GM21717 (cell line): ENCODE data around the gene SHCBP1L.

ENCODE experiments used
- ATAC-seq: cut with Tn5 transposase; IDR thresholded peaks from one replicate; pipeline ENCODE4 v1.9.1; 2021; ENCODE audit warnings: mild to moderate bottlenecking, moderate library complexity; ENCODE audit not compliant: unreplicated experiment

The SHCBP1L gene

DNA sequence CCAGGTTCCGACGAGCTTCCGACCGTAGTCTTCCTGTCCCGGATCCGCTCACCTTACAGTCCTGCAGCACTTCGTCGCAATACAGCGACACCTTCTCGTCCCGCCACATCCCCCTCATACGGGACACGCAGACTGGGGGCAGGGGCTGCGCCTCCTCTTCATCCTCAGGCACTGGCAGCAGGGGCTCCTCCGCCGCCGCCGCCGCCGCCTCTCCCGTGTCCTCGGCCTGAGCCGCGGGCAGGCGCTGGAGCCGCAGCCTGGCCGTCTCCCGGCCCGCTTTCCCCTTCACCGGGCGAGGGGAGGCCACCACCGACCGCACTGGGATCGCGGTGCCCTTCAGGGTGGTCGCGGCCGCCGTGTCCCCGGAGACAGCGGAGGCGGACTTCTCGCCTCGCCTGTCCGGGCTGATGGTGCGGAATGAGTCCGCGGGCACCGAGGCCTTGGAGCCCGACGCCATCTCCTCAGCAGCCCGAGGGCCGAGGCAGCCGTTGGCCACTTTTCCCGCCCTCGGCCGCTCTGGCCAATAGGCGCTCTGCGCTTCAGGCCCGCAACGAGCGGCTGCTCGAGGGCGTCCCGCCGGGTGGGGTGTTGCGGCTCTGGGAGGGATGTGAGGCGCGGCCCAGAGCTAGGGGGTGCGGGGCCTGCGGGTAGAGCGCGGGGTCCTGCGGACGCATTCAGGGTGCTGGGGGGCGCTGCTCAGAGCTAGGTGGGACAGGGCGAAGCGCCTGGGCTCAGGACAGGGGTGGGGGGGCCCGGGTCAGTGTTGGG lies at the start of gene SHCBP1L:
Gene SHCBP1L (minus strand): TSS at position 490 of the 768 bp plus-strand sequence. CDS start 33 bp downstream, at position 457.
- ATAC-seq, result no peak

GRCh38 chr1:183002267-183002666 lies 49.3 kb upstream of the SHCBP1L start:
- no peak for ATAC-seq

DNA sequence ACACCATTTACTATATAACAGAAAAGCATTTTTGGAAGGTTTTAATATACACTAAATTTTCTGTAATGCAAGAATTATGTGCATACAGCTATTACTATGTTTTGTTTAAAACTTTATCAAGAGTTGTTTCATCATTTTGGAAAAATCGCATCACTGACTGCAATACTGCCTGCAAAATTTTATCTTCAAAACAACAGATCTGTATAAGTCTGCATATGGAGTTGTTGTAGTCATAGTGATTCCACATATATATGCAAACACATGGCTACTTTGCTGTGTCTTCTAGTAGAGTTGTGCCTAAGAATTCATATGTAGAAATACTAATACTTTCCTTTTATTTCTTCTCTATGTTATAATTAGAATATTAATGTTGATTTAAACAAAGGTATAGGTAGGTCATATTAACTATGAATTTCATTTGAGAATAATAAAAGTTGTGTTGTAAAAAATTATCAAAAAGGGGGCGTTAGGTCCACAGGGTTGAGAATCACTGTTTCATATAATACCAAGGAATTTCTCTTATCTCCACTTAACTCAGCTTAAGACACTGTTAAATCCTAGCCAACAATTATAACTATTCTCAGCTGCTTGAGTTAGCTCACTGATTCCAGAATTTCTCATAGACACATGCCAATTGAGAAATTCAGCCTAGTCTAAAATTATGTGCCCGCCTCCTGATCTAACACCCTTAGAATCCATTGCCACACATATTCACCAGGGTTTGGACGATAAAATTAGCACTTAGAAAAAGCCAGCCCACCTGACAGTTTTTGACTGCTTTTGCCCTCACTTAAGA lies 47.4 kb upstream of the SHCBP1L start:
- ATAC-seq, result no peak

DNA sequence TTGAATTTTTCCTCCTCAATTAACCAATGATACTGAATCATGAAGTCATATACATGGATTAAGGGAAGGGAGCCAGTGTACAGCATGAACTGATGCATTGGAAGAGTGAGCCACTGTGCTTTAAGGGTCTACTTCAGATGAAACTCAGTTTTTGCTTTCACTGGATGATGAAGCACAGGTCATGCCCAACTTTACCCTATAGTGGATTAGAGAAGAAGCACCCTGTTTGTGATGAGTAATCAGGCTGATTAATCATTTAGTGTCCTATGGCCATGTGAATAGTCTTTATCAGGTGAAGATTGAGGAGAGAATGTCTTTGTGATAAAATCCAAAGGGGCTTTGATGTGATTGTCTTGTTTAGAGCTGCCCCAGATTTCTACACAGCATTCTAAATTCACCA lies 45.5 kb upstream of the SHCBP1L start:
- ATAC-seq, result no peak

- ATAC-seq, result no peak
Measured at GRCh38 chr1:182996816-182997215, 43.9 kb upstream of the SHCBP1L start.

DNA sequence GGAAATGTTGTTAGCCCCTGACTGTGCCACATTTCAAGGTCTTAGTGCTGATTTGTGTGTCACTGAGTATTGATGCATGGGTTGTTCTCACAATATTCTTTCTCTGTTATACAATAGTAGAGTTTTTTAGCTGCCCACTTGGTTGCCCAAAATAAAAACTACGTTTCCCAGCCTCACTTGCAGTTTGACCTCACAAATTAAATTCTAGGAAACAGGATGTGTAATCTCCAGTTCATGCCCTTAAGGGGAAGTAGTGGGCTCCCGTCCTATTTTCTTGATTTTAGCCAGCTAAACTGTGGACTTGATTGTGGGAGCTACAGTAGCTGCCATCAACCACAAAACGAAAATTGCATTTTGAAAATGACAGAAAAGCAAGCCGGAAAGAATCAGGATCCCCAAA lies 42.9 kb upstream of the SHCBP1L start:
- no peak for ATAC-seq

- no peak for ATAC-seq
Measured at GRCh38 chr1:182993746-182994145, 40.8 kb upstream of the SHCBP1L start.

GRCh38 chr1:182990413-182991144 lies 37.6 kb upstream of the SHCBP1L start:
- ATAC-seq, result no peak

DNA sequence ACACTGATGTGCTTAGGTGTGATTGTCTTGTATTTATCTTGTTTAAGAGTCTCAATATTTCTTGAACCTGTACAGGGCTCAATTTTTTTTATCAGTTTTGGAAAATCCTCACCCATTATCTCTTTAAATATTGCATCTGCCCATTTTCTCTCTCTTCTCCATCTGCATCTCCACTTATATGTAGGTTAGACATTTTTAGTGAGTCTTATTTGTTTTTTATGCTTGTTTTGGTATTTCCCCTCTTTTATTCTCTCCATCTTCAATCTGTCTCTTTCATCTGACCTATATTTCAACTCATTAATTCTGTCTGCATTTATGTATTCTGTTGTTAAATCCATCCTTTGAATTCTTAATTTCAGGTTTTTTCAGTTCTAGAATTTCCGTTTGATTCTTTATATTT lies 32.9 kb upstream of the SHCBP1L start:
- no peak for ATAC-seq

DNA sequence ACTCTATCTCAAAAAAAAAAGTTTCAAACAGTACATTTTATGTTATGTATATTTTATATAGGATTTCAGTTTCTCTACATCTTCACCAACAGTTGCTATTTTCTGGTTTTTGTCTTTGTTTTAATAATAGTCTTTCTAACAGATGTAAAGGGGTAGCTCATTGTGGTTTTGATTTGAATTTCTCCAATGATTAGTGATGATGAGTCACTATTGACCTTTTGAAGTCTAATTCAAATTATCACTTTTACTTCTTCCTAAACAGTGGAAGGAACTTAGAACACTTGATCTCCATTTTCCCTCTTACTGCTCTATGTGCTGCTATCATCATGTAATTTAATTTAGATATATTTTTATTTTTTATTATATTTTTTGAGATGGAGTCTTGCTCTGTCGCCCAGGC lies 31.7 kb upstream of the SHCBP1L start:
- ATAC-seq, result no peak

DNA sequence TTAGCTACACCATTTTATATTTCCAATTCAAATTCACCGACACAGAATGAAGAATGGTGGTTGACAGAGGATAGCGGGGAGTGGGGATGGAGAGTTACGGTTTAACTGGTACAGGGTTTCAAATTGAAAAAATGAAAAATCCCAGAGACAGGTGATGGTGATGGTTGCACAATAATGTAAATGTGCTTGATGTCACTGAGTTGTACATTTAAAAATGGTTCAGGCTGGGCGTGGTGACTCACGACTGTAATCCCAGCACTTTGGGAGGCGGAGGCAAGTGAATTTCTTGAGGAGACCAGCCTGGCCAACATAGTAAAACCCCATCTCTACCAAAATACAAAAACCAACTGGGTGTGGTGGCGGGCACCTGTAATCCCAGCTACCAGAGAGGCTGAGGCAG lies 31.2 kb upstream of the SHCBP1L start:
- ATAC-seq, result no peak

- no peak for ATAC-seq
Measured at GRCh38 chr1:182978151-182978853, 25.3 kb upstream of the SHCBP1L start.

- ATAC-seq, result no peak
Measured at GRCh38 chr1:182977480-182977879, 24.5 kb upstream of the SHCBP1L start.

DNA sequence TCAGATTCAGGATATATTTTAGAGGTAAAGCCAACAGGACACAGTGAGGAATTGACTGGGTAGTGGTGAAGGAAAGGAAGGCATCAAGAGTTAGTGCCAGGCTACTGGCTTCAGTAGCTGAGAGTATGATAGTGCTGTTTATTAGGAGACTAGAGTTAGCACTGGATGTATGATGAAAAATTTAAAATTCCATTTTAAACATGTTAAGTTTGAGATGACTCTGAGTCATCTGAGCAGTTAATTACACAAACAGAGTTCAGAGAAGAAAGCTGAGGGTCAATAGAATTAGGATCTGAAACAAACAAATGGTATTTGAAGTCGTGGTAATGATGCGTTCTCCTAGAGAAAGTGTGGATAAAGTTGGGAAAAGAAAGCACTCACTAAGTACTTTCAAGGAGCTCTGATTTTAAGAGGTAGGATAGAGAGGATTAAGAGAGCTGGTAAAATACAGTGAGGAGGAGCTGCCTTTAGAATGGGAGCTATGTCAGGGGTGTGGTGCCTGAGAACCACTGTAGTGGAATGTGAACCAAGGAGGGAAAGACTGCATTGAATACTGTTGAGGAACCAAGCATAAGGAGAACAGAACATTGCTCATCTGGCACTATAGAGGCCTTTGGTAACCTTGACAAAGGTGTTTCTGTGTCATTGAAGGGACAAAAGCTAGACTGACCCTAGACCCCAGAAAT lies 21.7 kb upstream of the SHCBP1L start:
- no peak for ATAC-seq

DNA sequence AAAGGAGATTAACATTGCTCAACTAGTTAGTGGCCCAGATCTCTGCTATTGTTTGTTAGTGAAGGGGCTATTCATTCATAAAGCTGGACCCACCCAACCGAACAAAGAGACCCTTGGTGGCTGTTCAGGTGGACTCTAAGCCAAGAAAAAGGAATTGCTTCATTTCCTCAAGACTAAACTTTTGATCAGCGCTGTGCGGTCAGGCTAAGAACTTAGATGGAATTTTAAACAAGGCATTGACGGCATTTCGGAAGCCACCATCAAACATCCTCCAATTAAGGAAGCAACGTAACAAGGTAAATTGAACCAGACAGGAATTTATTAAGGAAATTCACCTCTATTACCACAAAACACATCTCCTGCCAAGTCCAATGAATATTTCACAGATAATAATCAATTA lies 19.9 kb upstream of the SHCBP1L start:
- ATAC-seq, result no peak

GRCh38 chr1:182972231-182972630 lies 19.3 kb upstream of the SHCBP1L start:
- no peak for ATAC-seq

- ATAC-seq, result no peak
Measured at GRCh38 chr1:182971219-182971618, 18.3 kb upstream of the SHCBP1L start.

DNA sequence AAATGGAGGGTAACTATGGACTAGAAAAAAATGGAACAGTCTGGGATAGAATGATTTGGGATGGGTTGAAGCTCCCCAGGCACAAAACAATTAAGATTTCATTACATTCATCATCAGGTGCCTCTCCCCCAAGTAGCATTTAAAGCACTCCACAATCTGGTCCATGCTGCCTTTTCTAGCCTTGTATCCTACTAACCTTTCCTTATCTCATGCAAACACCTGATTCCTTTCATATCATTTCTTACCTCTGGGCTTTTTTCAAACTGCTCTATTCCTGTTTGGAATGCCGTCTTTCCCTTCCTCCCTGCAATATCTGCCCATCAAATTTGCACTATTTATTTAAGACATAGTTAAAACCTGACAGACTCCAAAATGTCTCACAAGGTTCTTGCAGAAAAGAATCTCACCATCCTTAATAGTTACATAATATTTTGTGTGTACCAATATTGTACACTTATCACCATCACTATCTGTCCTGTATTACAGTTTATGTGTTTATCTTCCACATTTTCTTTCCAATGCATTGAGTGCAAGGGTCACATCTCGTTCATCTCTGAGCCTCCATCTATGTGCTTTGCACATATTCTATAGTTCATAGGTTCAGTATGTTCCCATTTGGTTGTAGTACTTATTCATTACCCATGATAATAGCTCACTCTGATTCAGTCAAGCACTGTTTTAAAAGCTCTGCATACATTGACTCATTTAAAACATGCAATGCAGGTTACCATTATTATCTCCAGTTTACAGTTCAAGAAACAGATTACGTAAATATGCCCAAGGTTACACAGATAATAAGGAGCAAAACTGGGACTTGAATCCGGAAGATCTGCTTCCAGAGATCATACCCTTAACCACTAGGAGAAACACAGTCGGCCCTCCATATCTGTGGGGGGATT lies 16.1 kb upstream of the SHCBP1L start:
- ATAC-seq, result no peak

GRCh38 chr1:182968151-182968741 lies 15.3 kb upstream of the SHCBP1L start:
- no peak for ATAC-seq
